Uterus (tissue), 4 donors: ENCODE results near the gene ARFRP1. TPM values are rescaled to one million over a fixed set of nuclear protein-coding genes. Genes with fewer than 3 reads are reported as not detected.
"Not testable (repeated sequence)": the region's sequence is repeated elsewhere in the genome, so short reads cannot be mapped to it uniquely, and the experiment has no call there.

Experiments used
- DNase-seq, 2 donors: peaks; one replicate each; pipeline ENCODE4 v3.0.0-alpha.2; 2019 to 2020
- H3K27ac ChIP-seq, 2 donors: fragments of 200-600 bp; sonication (generic); 1 replicate in 1 of 2; 2 replicates in 1 of 2; pipeline ENCODE4 v1.5.1; 2016 to 2018
- H3K27me3 ChIP-seq, 2 donors: fragments of 200-600 bp; sonication (generic); one replicate each; pipeline ENCODE4 v1.5.1; 2018 to 2019; ENCODE audit warnings: control low read depth in 1 of 2
- H3K36me3 ChIP-seq, 2 donors: fragments of 200-600 bp; sonication (generic); one replicate each; pipeline ENCODE4 v1.5.1; 2019; ENCODE audit warnings: control low read depth in 1 of 2
- H3K4me1 ChIP-seq, 2 donors: fragments of 200-600 bp; sonication (generic); one replicate each; pipeline ENCODE4 v1.5.1; 2018 to 2019; ENCODE audit warnings: control low read depth in 1 of 2
- H3K4me3 ChIP-seq, 2 donors: fragments of 200-600 bp; sonication (generic); 1 replicate in 1 of 2; 2 replicates in 1 of 2; pipeline ENCODE4 v1.5.1; 2018 to 2019; ENCODE audit warnings: mild to moderate bottlenecking in 1 of 2
- H3K9me3 ChIP-seq, 2 donors: fragments of 200-600 bp; sonication (generic); one replicate each; pipeline ENCODE4 v1.5.1; 2019; ENCODE audit warnings: control low read depth in 1 of 2
- CTCF ChIP-seq, 4 experiments: fragments of 200-600 bp in 2 of 4; fragments of 450-650 bp in 2 of 4; sonication (generic) in 2 of 4; IDR thresholded peaks; one replicate each; pipeline ENCODE4 v1.5.1; 2016 to 2019; ENCODE audit warnings: antibody characterized with exemption in 4 of 4, mild to moderate bottlenecking in 2 of 4, moderate library complexity in 1 of 4
- POLR2A ChIP-seq, 2 donors: fragments of 450-650 bp; IDR thresholded peaks; one replicate each; pipeline ENCODE4 v1.6.1; 2016; ENCODE audit warnings: antibody characterized with exemption in 2 of 2, mild to moderate bottlenecking in 1 of 2, moderate library complexity in 1 of 2
- intact Hi-C: fragments of 100-400 bp; cut with DNase I; formaldehyde crosslinking; loops from one replicate; pipeline ENCODE4 v1.15.1; 2023; ENCODE audit warnings: low total_unique reads
- total RNA-seq, 4 donors: library from RNA; depleted of rRNA in 3 of 4; stranded (reverse); fragments of >200 nt in 3 of 4; gene quantifications; one replicate each; pipeline versions ENCODE4 v1.1.0 to v1.2.4, GENCODE V29; 2014 to 2023
- donor health status: DM: yes; HTN: yes; CAD: no.

ARFRP1 gene
- total RNA-seq, 4 donors from 2014 or later: 26.1 to 59.8 (median 33.5) TPM

GRCh38 chr20:63678667-63679465 lies 28.9 kb downstream of the ARFRP1 start:
- peaks cover 3 to 6% of the 10 kb centered on the region in 2 donors for H3K4me1 ChIP-seq
- no peaks in the 10 kb centered on the region for H3K36me3 ChIP-seq
- no peaks in the 10 kb centered on the region for H3K27me3 ChIP-seq
- no peak overlapping the region for H3K27ac ChIP-seq
- H3K9me3 ChIP-seq: no peaks in the 10 kb centered on the region
- H3K4me3 ChIP-seq: no peak overlapping the region
- TF ChIP-seq POLR2A (IDR thresholded peaks at IDR 0.05) (no peak), CTCF (IDR thresholded peaks at IDR 0.05) (no peak)
- intact Hi-C loops: no loop called here
- no peak for DNase-seq

- no peaks in the 10 kb centered on the region for H3K27me3 ChIP-seq
- DNase-seq: no peak
- no peaks in the 10 kb centered on the region for H3K9me3 ChIP-seq
- H3K4me1 ChIP-seq: peaks cover 3 to 6% of the 10 kb centered on the region in 2 donors
- TF ChIP-seq CTCF (IDR thresholded peaks at IDR 0.05) (no peak), POLR2A (IDR thresholded peaks at IDR 0.05) (no peak)
- H3K27ac ChIP-seq: no peak overlapping the region
- no peaks in the 10 kb centered on the region for H3K36me3 ChIP-seq
- no peak overlapping the region for H3K4me3 ChIP-seq
- intact Hi-C loops: no loop called here
These were observed 29.7 kb downstream of the ARFRP1 start for GRCh38 chr20:63678071-63678470.

GRCh38 chr20:63675681-63676368 lies 32.0 kb downstream of the ARFRP1 start:
- no peaks in the 10 kb centered on the region for H3K9me3 ChIP-seq
- H3K27me3 ChIP-seq: no peaks in the 10 kb centered on the region
- no peaks in the 10 kb centered on the region for H3K4me1 ChIP-seq
- DNase-seq: no peak
- no peak overlapping the region for H3K27ac ChIP-seq
- no peak overlapping the region for H3K4me3 ChIP-seq
- intact Hi-C loops: no loop called here
- H3K36me3 ChIP-seq: no peaks in the 10 kb centered on the region
- TF ChIP-seq CTCF (IDR thresholded peaks at IDR 0.05): no peak
- TF ChIP-seq POLR2A (IDR thresholded peaks at IDR 0.05): no peak

- H3K9me3 ChIP-seq: no peaks in the 10 kb centered on the region
- no peak overlapping the region for H3K27ac ChIP-seq
- no peak overlapping the region for H3K4me3 ChIP-seq
- no peaks in the 10 kb centered on the region for H3K4me1 ChIP-seq
- no peaks in the 10 kb centered on the region for H3K36me3 ChIP-seq
- H3K27me3 ChIP-seq: no peaks in the 10 kb centered on the region
- DNase-seq: no peak
- TF ChIP-seq POLR2A (IDR thresholded peaks at IDR 0.05) (no peak), CTCF (IDR thresholded peaks at IDR 0.05) (no peak)
- intact Hi-C loops: no loop called here
These were observed 33.8 kb downstream of the ARFRP1 start for GRCh38 chr20:63673951-63674350.

- intact Hi-C loops: no loop called here
- Histone ChIP-seq H3K27ac (no peak overlapping the region), H3K27me3 (no peaks in the 10 kb centered on the region), H3K36me3 (no peaks in the 10 kb centered on the region), H3K9me3 (no peaks in the 10 kb centered on the region), H3K4me1 (no peaks in the 10 kb centered on the region), H3K4me3 (no peak overlapping the region)
- TF ChIP-seq POLR2A (IDR thresholded peaks at IDR 0.05): no peak
- TF ChIP-seq CTCF (IDR thresholded peaks at IDR 0.05): no peak
- DNase-seq: no peak
These were observed 35.1 kb downstream of the ARFRP1 start for GRCh38 chr20:63672666-63673065.

GRCh38 chr20:63671695-63672094 lies 36.1 kb downstream of the ARFRP1 start:
- H3K9me3 ChIP-seq, H3K36me3 ChIP-seq, DNase-seq, H3K4me1 ChIP-seq, H3K27ac ChIP-seq, H3K4me3 ChIP-seq, intact Hi-C loops, H3K27me3 ChIP-seq: not testable (repeated sequence)
